Neural progenitor cell (in vitro differentiated cells): ENCODE results near the gene HRG. TPM values are rescaled to one million over a fixed set of nuclear protein-coding genes. Genes with fewer than 3 reads are reported as not detected.

ENCODE experiments used
- DNase-seq: peaks from one replicate; pipeline ENCODE4 v3.0.0-alpha.2; 2016; ENCODE audit warnings: low spot score
- H2AFZ ChIP-seq: fragments of 200-600 bp; sonication (generic); replicated peaks from 2 replicates; pipeline ENCODE4 v1.6.1; 2016; ENCODE audit warnings: antibody characterized with exemption
- H3F3A ChIP-seq: fragments of 200-600 bp; sonication (generic); 2 replicates; pipeline ENCODE4 v1.6.1; 2016; ENCODE audit warnings: antibody characterized with exemption, low read depth
- H3K27ac ChIP-seq: fragments of 200-600 bp; sonication (generic); 2 replicates; pipeline ENCODE4 v1.5.1; 2016; ENCODE audit warnings: mild to moderate bottlenecking
- H3K27me3 ChIP-seq: fragments of 200-600 bp; sonication (generic); 2 replicates; pipeline ENCODE4 v1.6.1; 2016; ENCODE audit warnings: mild to moderate bottlenecking, moderate library complexity
- H3K36me3 ChIP-seq: fragments of 200-600 bp; sonication (generic); 2 replicates; pipeline ENCODE4 v1.5.1; 2016
- H3K4me1 ChIP-seq: fragments of 200-600 bp; sonication (generic); 2 replicates; pipeline ENCODE4 v1.6.1; 2016; ENCODE audit warnings: mixed run types
- H3K4me2 ChIP-seq: fragments of 200-600 bp; sonication (generic); 2 replicates; pipeline ENCODE4 v1.6.1; 2016
- H3K4me3 ChIP-seq: fragments of 200-600 bp; sonication (generic); 2 replicates; pipeline ENCODE4 v1.5.1; 2016
- H3K79me2 ChIP-seq: fragments of 200-600 bp; sonication (generic); 2 replicates; pipeline ENCODE4 v1.6.1; 2016; ENCODE audit warnings: low read depth
- H3K9ac ChIP-seq: fragments of 200-600 bp; sonication (generic); 2 replicates; pipeline ENCODE4 v1.6.1; 2016
- H3K9me3 ChIP-seq: fragments of 200-600 bp; sonication (generic); 2 replicates; pipeline ENCODE4 v1.5.1; 2016; ENCODE audit warnings: low read depth
- H4K20me1 ChIP-seq: fragments of 200-600 bp; sonication (generic); 2 replicates; pipeline ENCODE4 v1.6.1; 2016; ENCODE audit warnings: low read depth
- H3K27ac Mint-ChIP-seq: 3 replicates; pipeline ENCODE4 v1.8.0; 2021; ENCODE audit warnings: mixed read lengths
- H3K27me3 Mint-ChIP-seq: 2 replicates; pipeline ENCODE4 v1.8.0; 2022; ENCODE audit warnings: low read depth, mild to moderate bottlenecking, inconsistent platforms, moderate library complexity, mixed read lengths; ENCODE audit not compliant: insufficient read depth
- H3K36me3 Mint-ChIP-seq: 3 replicates; pipeline ENCODE4 v1.8.0; 2021; ENCODE audit warnings: mixed read lengths
- H3K4me1 Mint-ChIP-seq: 3 replicates; pipeline ENCODE4 v1.8.0; 2021; ENCODE audit warnings: mixed read lengths
- H3K4me3 Mint-ChIP-seq: 3 replicates; pipeline ENCODE4 v1.8.0; 2021; ENCODE audit warnings: mild to moderate bottlenecking, moderate library complexity, mixed read lengths
- H3K9me3 Mint-ChIP-seq: 3 replicates; pipeline ENCODE4 v1.8.0; 2020; ENCODE audit warnings: mixed read lengths
- EZH2 ChIP-seq: fragments of 200-600 bp; sonication (generic); IDR thresholded peaks from 2 replicates; pipeline ENCODE4 v1.6.1; 2017; ENCODE audit warnings: antibody characterized with exemption, mild to moderate bottlenecking, moderate library complexity
- EZH2phosphoT487 ChIP-seq: fragments of 200-600 bp; sonication (generic); IDR thresholded peaks from 2 replicates; pipeline ENCODE4 v1.6.1; 2017; ENCODE audit warnings: antibody characterized with exemption
- total RNA-seq: library from RNA; depleted of rRNA; stranded (reverse); fragments of >200 nt; gene quantifications from 2 replicates; pipeline ENCODE4 v1.2.3, GENCODE V29; 2015; ENCODE audit warnings: low replicate concordance
- TF ChIP-seq, protein P1 (sequence below): fragments of 200-600 bp; sonication (generic); IDR thresholded peaks from 2 replicates; pipeline ENCODE4 v1.5.1; 2017; ENCODE audit warnings: antibody characterized with exemption, mild to moderate bottlenecking

HRG gene
- total RNA-seq, 1 donor from 2014 or later = not detected

DNA sequence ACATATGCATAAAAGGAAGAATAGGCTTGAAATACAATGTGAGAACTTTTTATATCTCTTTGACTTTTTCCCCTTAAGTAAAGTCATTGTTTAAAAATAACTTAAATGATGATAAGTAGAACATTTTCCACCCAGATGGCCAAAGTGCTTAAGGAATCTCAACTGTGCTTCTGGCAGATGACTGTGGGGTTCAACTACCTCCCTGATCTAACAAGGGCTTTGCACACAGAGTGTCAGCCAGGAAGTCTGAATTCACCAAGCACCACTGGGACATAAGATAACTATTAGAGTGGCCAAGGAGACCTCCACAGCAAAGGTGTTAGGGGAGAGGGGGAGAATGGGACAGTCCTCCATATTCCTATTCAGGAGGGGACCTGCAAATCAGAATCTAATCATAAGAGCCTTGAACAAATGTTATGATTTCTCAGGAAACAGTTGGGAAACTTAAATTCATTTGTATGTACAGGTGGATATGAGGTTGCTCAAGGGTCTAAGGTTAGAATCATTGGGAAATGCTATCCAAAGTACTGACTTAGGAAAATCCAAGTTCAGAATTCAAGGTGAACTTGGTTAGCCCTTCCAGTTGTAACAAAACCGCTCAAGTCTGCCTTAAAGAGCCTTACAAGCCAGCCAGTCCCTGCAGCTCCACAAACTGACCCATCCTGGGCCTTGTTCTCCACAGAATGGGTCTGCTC, 25.9 kb upstream of the HRG start, which contains the start of gene FETUB:
Gene FETUB, plus strand, starts transcription at position 622 of the 695 bp plus-strand sequence. Its CDS starts 62 bp downstream, at position 684.
- Mint-ChIP-seq H3K27ac (no peak within 1 kb of the TSS), H3K36me3 (no peaks in the 10 kb centered on the region), H3K4me1 (peaks cover 7% of the 10 kb centered on the region), H3K27me3 (peaks cover 7% of the 10 kb centered on the region), H3K9me3 (no peaks in the 10 kb centered on the region), H3K4me3 (no peak within 1 kb of the TSS)
- TF ChIP-seq, protein P1, sequence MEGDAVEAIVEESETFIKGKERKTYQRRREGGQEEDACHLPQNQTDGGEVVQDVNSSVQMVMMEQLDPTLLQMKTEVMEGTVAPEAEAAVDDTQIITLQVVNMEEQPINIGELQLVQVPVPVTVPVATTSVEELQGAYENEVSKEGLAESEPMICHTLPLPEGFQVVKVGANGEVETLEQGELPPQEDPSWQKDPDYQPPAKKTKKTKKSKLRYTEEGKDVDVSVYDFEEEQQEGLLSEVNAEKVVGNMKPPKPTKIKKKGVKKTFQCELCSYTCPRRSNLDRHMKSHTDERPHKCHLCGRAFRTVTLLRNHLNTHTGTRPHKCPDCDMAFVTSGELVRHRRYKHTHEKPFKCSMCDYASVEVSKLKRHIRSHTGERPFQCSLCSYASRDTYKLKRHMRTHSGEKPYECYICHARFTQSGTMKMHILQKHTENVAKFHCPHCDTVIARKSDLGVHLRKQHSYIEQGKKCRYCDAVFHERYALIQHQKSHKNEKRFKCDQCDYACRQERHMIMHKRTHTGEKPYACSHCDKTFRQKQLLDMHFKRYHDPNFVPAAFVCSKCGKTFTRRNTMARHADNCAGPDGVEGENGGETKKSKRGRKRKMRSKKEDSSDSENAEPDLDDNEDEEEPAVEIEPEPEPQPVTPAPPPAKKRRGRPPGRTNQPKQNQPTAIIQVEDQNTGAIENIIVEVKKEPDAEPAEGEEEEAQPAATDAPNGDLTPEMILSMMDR = no peak
- TF ChIP-seq EZH2phosphoT487 (no peak), EZH2 (no peak)
- peak within 1 kb of the TSS; percentile 18 for H2AFZ ChIP-seq
- H3K27ac ChIP-seq = no peak within 1 kb of the TSS
- no peak for DNase-seq
- no peaks in the 10 kb centered on the region for H3K79me2 ChIP-seq
- H3F3A ChIP-seq = no peaks in the 10 kb centered on the region
- no peak within 1 kb of the TSS for H3K4me2 ChIP-seq
- H3K36me3 ChIP-seq = no peaks in the 10 kb centered on the region
- no peak within 1 kb of the TSS for H3K4me3 ChIP-seq
- no peaks in the 10 kb centered on the region for H3K27me3 ChIP-seq
- peaks cover 5% of the 10 kb centered on the region for H3K4me1 ChIP-seq
- H4K20me1 ChIP-seq = no peaks in the 10 kb centered on the region
- no peaks in the 10 kb centered on the region for H3K9me3 ChIP-seq
- H3K9ac ChIP-seq = no peak within 1 kb of the TSS

DNA sequence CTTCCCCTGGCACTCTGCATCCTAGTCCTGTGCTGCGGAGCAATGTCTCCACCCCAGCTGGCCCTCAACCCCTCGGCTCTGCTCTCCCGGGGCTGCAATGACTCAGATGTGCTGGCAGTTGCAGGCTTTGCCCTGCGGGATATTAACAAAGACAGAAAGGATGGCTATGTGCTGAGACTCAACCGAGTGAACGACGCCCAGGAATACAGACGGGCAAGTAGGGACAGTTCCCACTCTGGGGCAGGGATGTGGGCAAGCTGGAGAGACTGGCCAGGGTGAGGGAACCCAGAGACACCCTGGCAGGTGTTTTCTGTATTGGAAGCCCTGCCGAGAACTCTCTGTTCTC, 25.4 kb upstream of the HRG start:
- H3K27ac ChIP-seq = no peak overlapping the region
- Mint-ChIP-seq H3K4me3 (no peak overlapping the region), H3K4me1 (peaks cover 7% of the 10 kb centered on the region), H3K27me3 (peaks cover 7% of the 10 kb centered on the region), H3K27ac (no peak overlapping the region), H3K9me3 (no peaks in the 10 kb centered on the region), H3K36me3 (no peaks in the 10 kb centered on the region)
- no peak for TF ChIP-seq EZH2phosphoT487
- TF ChIP-seq, protein P1 = no peak
- TF ChIP-seq EZH2 = no peak
- H3K4me2 ChIP-seq = no peak overlapping the region
- no peaks in the 10 kb centered on the region for H3K36me3 ChIP-seq
- H2AFZ ChIP-seq = peak overlapping the region; percentile 18
- peak; percentile 22 for DNase-seq
- H3K9me3 ChIP-seq = no peaks in the 10 kb centered on the region
- peaks cover 5% of the 10 kb centered on the region for H3K4me1 ChIP-seq
- H3K79me2 ChIP-seq = no peaks in the 10 kb centered on the region
- H3K9ac ChIP-seq = no peak overlapping the region
- H3K27me3 ChIP-seq = no peaks in the 10 kb centered on the region
- H3F3A ChIP-seq = no peaks in the 10 kb centered on the region
- H4K20me1 ChIP-seq = no peaks in the 10 kb centered on the region
- no peak overlapping the region for H3K4me3 ChIP-seq

DNA sequence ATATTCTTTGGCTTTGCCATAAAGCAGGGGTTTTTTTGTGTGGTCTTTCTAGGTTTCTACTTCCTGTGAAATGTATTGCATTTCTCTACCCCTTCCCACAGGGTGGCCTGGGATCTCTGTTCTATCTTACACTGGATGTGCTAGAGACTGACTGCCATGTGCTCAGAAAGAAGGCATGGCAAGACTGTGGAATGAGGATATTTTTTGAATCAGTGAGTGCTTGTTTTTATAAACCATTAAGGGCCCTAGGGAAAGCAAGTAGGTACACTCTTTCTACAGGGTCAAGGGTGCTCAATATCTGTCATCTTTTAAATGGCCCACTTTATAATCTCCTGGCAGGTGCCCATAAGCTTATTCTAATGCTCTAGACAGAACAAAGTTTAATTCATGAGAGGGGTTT, 24.9 kb upstream of the HRG start:
- Mint-ChIP-seq H3K27ac (no peak overlapping the region), H3K36me3 (no peaks in the 10 kb centered on the region), H3K9me3 (no peaks in the 10 kb centered on the region), H3K4me3 (no peak overlapping the region), H3K4me1 (peaks cover 7% of the 10 kb centered on the region), H3K27me3 (peaks cover 7% of the 10 kb centered on the region)
- no peaks in the 10 kb centered on the region for H3F3A ChIP-seq
- H2AFZ ChIP-seq = peak overlapping the region; percentile 18
- H3K9me3 ChIP-seq = no peaks in the 10 kb centered on the region
- H3K79me2 ChIP-seq = no peaks in the 10 kb centered on the region
- H3K4me1 ChIP-seq = peaks cover 5% of the 10 kb centered on the region
- H3K27ac ChIP-seq = no peak overlapping the region
- no peak overlapping the region for H3K9ac ChIP-seq
- no peaks in the 10 kb centered on the region for H3K36me3 ChIP-seq
- no peaks in the 10 kb centered on the region for H4K20me1 ChIP-seq
- no peaks in the 10 kb centered on the region for H3K27me3 ChIP-seq
- DNase-seq = no peak
- H3K4me2 ChIP-seq = no peak overlapping the region
- TF ChIP-seq EZH2phosphoT487 (no peak), EZH2 (no peak)
- TF ChIP-seq, protein P1 = no peak
- no peak overlapping the region for H3K4me3 ChIP-seq
